Endothelial cell (in vitro differentiated cells): Measurements from ENCODE around the gene KIAA0040. TPM values are rescaled to one million over a fixed set of nuclear protein-coding genes. Genes with fewer than 3 reads are reported as not detected.

ENCODE experiments used
- DNase-seq: peaks from one replicate; pipeline ENCODE4 v3.0.0; 2021; ENCODE audit warnings: low spot score
- H3K27ac Mint-ChIP-seq: one replicate; pipeline ENCODE4 v1.8.0; 2021; ENCODE audit warnings: mixed read lengths, inconsistent platforms; ENCODE audit not compliant: unreplicated experiment
- H3K27me3 Mint-ChIP-seq: one replicate; pipeline ENCODE4 v1.8.0; 2021; ENCODE audit warnings: mild to moderate bottlenecking, moderate library complexity, mixed read lengths, inconsistent platforms; ENCODE audit not compliant: unreplicated experiment
- H3K36me3 Mint-ChIP-seq: one replicate; pipeline ENCODE4 v1.8.0; 2021; ENCODE audit warnings: mild to moderate bottlenecking, low read depth, mixed read lengths, inconsistent platforms; ENCODE audit not compliant: unreplicated experiment
- H3K4me1 Mint-ChIP-seq: one replicate; pipeline ENCODE4 v1.8.0; 2021; ENCODE audit warnings: mild to moderate bottlenecking, mixed read lengths, inconsistent platforms; ENCODE audit not compliant: unreplicated experiment
- H3K4me3 Mint-ChIP-seq: one replicate; pipeline ENCODE4 v1.8.0; 2021; ENCODE audit warnings: mild to moderate bottlenecking, mixed read lengths, inconsistent platforms; ENCODE audit not compliant: unreplicated experiment
- H3K9me3 Mint-ChIP-seq: one replicate; pipeline ENCODE4 v1.8.0; 2021; ENCODE audit warnings: mixed read lengths, inconsistent platforms; ENCODE audit not compliant: unreplicated experiment
- CTCF ChIP-seq: fragments of 200-600 bp; sonication (generic); IDR thresholded peaks from one replicate; pipeline ENCODE4 v1.5.0; 2021; ENCODE audit warnings: antibody characterized with exemption; ENCODE audit not compliant: unreplicated experiment
- total RNA-seq: library from RNA; stranded (reverse); fragmentation: NEBNext Ultra II Directional; extraction: Animal tissue kit (Norgen Biotek cat#: 25700); gene quantifications from one replicate; pipeline ENCODE4 v1.2.1, GENCODE V29; 2021; ENCODE audit not compliant: unreplicated experiment

The KIAA0040 gene
- total RNA-seq, 1 donor from 2014 or later: 4.1 TPM

GRCh38 chr1:175195281-175195680 lies 2.7 kb upstream of the KIAA0040 start:
- Mint-ChIP-seq H3K27ac (no peak overlapping the region), H3K4me1 (peaks cover 25% of the 10 kb centered on the region), H3K4me3 (no peak overlapping the region), H3K36me3 (no peaks in the 10 kb centered on the region), H3K9me3 (no peaks in the 10 kb centered on the region), H3K27me3 (no peaks in the 10 kb centered on the region)
- TF ChIP-seq CTCF: no peak
- no peak for DNase-seq

DNA sequence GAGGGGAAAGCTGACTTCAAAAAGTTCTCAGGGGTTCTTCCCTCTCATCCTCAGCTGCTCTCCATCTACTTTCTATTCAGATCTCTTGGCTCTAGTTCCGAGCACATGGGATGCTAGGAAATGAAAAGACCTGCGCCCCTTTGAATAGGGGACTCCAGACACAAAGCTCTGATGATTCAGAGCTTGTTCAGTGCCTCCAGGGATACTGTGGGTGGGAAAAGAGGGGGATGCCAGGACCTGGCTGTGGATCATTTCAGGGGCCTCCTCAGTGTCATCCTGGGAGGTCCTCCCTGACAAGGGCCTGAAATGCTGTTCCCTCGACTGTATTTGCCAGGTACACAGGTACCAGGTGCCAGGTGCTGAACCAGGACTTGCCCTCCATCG lies 943 bp upstream of the KIAA0040 start:
- no peaks in the 10 kb centered on the region for H3K36me3 Mint-ChIP-seq
- no peaks in the 10 kb centered on the region for H3K27me3 Mint-ChIP-seq
- no peaks in the 10 kb centered on the region for H3K9me3 Mint-ChIP-seq

GRCh38 chr1:175192111-175192629 lies 406 bp downstream of the KIAA0040 start:
- H3K27ac Mint-ChIP-seq: peak overlapping the region; percentile 45
- TF ChIP-seq CTCF: no peak
- DNase-seq: no peak
- H3K27me3 Mint-ChIP-seq: no peaks in the 10 kb centered on the region
- H3K36me3 Mint-ChIP-seq: no peaks in the 10 kb centered on the region
- H3K9me3 Mint-ChIP-seq: no peaks in the 10 kb centered on the region
- peak overlapping the region; percentile 92 for H3K4me3 Mint-ChIP-seq
- H3K4me1 Mint-ChIP-seq: peaks cover 19% of the 10 kb centered on the region

More for the DNA sequence above, 943 bp upstream of the KIAA0040 start:
- Mint-ChIP-seq H3K27ac (no peak overlapping the region), H3K4me1 (peaks cover 26% of the 10 kb centered on the region), H3K4me3 (peak overlapping the region; percentile 92)
- DNase-seq: no peak
- no peak for TF ChIP-seq CTCF

DNA sequence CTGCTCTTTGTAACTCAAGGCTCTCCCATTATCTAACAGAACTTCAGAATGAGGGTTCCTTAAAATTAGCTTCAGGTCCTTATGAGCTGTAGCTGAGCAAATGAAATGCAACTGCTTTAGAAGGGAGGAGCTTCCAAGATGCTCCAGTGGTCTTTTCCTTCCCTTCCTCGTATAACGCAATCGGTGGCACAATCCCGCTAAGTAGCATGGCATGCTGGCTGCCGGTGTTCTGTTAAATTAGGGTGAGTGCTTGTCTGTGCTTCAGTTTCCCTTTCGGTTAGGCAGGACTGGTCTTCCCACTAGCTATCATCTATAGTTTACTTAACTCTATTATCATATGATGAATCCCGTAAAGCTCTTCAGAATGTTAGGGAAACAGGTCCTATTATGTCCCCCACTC lies 917 bp downstream of the KIAA0040 start:
- no peaks in the 10 kb centered on the region for H3K9me3 Mint-ChIP-seq
- DNase-seq: no peak
- H3K4me1 Mint-ChIP-seq: peaks cover 19% of the 10 kb centered on the region
- peak overlapping the region; percentile 92 for H3K4me3 Mint-ChIP-seq
- no peak overlapping the region for H3K27ac Mint-ChIP-seq
- TF ChIP-seq CTCF: no peak
- H3K36me3 Mint-ChIP-seq: no peaks in the 10 kb centered on the region
- no peaks in the 10 kb centered on the region for H3K27me3 Mint-ChIP-seq

DNA sequence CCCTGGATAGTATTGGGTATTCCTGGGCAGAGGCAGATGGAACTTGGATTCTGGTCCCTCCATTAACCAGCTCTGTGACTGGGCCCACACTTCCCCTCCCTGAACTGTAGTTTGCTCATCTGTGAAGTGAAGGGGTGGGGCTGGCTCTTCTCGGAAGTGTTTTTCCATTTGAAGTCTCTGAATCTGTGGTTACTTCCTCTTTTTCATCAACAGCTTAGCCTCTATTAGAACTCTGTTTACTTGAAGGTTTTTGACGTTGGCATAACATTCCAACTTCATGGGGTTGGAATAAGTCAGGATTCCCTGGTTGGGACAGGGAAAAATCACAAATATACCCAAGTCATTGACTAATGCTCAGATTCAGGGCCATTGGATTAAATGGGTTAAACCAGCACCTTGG lies 3.6 kb downstream of the KIAA0040 start:
- no peak for DNase-seq
- no peaks in the 10 kb centered on the region for H3K9me3 Mint-ChIP-seq
- peaks cover 1% of the 10 kb centered on the region for H3K27me3 Mint-ChIP-seq
- H3K4me1 Mint-ChIP-seq: peaks cover 14% of the 10 kb centered on the region
- no peak overlapping the region for H3K27ac Mint-ChIP-seq
- H3K36me3 Mint-ChIP-seq: no peaks in the 10 kb centered on the region
- no peak for TF ChIP-seq CTCF
- H3K4me3 Mint-ChIP-seq: no peak overlapping the region
